ENCODE results near the gene PFN1. TPM values are rescaled to one million over a fixed set of nuclear protein-coding genes. Genes with fewer than 3 reads are reported as not detected.

The PFN1 gene
- total and polyA plus RNA-seq, 10 of the 15 experiments (the other 5 are each of a cell fraction or from before 2014, with no cell fraction given), result 154 to 3,892 (median 1,918) TPM

- TF ChIP-seq BCL3 (IDR thresholded peaks at IDR 0.05; ENCODE audit: borderline replicate concordance, insufficient read depth, low read depth, low read length, poor library complexity, severe bottlenecking) (no peak), IKZF1 (conservative IDR thresholded peaks at IDR 0.05) (0 out of 2 replicates have a peak, but pooled peaks have one; percentile 16), RUNX3 (IDR thresholded peaks at IDR 0.05; ENCODE audit: low read length) (no peak; the same call in 1 of the 2 replicates), HCFC1 (IDR thresholded peaks at IDR 0.05; ENCODE audit: low read length) (no peak), POLR2AphosphoS5 (IDR thresholded peaks at IDR 0.05; ENCODE audit: low read length) (no peak), STAT1 (conservative IDR thresholded peaks at IDR 0.05) (no peak), SUZ12 (IDR thresholded peaks at IDR 0.05; ENCODE audit: unreplicated experiment) (no peak), RBBP5 (conservative IDR thresholded peaks at IDR 0.05) (no peak), JUNB (IDR thresholded peaks at IDR 0.05) (no peak), ZBTB11 (CRISPR knock-in tag; IDR thresholded peaks at IDR 0.05) (no peak), STAT3 (IDR thresholded peaks at IDR 0.05; ENCODE audit: low read depth, low read length) (no peak), YBX1 (IDR thresholded peaks at IDR 0.05) (no peak), HDAC2 (IDR thresholded peaks at IDR 0.05) (no peak), ZNF384 (IDR thresholded peaks at IDR 0.05; ENCODE audit: borderline replicate concordance, low read depth, low read length) (no peak), EGR1 (IDR thresholded peaks at IDR 0.05; ENCODE audit: borderline replicate concordance in 1 of 2, low read depth in 2 of 2, low read length in 2 of 2) (no peak), CHD1 (IDR thresholded peaks at IDR 0.05; ENCODE audit: low read depth, low read length) (0 out of 2 replicates have a peak, but pooled peaks have one; percentile 60), MXI1 (IDR thresholded peaks at IDR 0.05; ENCODE audit: low read depth, low read length) (no peak; the same call in 1 of the 2 replicates), SIN3A (IDR thresholded peaks at IDR 0.05; ENCODE audit: low read depth, low read length) (peak; percentile 38), PAX8 (IDR thresholded peaks at IDR 0.05) (no peak), PBX3 (IDR thresholded peaks at IDR 0.05; ENCODE audit: insufficient replicate concordance, low read depth, low read length) (peak; percentile 99), MEF2A (IDR thresholded peaks at IDR 0.05; ENCODE audit: insufficient read depth, low read depth, low read length) (no peak), ATF2 (IDR thresholded peaks at IDR 0.05; ENCODE audit: low read length) (no peak), SREBF2 (IDR thresholded peaks at IDR 0.05; ENCODE audit: low read length) (no peak), PAX5 (IDR thresholded peaks at IDR 0.05; ENCODE audit: borderline replicate concordance, low read depth, low read length) (peak; percentile 8; the same call in 1 of the 2 replicates), RCOR1 (conservative IDR thresholded peaks at IDR 0.05; ENCODE audit: low read depth, low read length) (0 out of 2 replicates have a peak, but pooled peaks have one; percentile 61), DPF2 (IDR thresholded peaks at IDR 0.05) (peak; percentile 97)
Observed at GRCh38 chr17:4966844-4967538, 18.7 kb upstream of the PFN1 start (continued).

All from GM12878 (cell line).